ENCODE measurements around the gene FRAT1. TPM values are rescaled to one million over a fixed set of nuclear protein-coding genes. Genes with fewer than 3 reads are reported as not detected.

The FRAT1 gene
- total and polyA plus RNA-seq, 2 of the 13 experiments (the other 11 are each of a cell fraction or from before 2014, with no cell fraction given) = 1.7 to 2.3 TPM

- TF ChIP-seq HMGXB3 (CRISPR knock-in tag; IDR thresholded peaks at IDR 0.05; ENCODE audit: borderline replicate concordance) (no peak), ZNF230 (CRISPR knock-in tag; IDR thresholded peaks at IDR 0.05) (no peak), ZNF75D (CRISPR knock-in tag; IDR thresholded peaks at IDR 0.05; ENCODE audit: borderline replicate concordance) (no peak), SIN3A (IDR thresholded peaks at IDR 0.05; ENCODE audit: borderline replicate concordance, low read depth, low read length) (peak; percentile 84; the same call in 1 of the 2 replicates), ZNF703 (CRISPR knock-in tag; IDR thresholded peaks at IDR 0.05; ENCODE audit: borderline replicate concordance) (0 out of 2 replicates have a peak, but pooled peaks have one; percentile 17), ZNF446 (CRISPR knock-in tag; IDR thresholded peaks at IDR 0.05) (no peak), MBD4 (IDR thresholded peaks at IDR 0.05; ENCODE audit: borderline replicate concordance, low read length) (no peak), ARNT (IDR thresholded peaks at IDR 0.05) (no peak), ZNF776 (CRISPR knock-in tag; IDR thresholded peaks at IDR 0.05) (no peak; the same call in 1 of the 2 replicates), ZNF331 (CRISPR knock-in tag; IDR thresholded peaks at IDR 0.05) (peak; percentile 15; the same call in 1 of the 2 replicates), PRMT3 (CRISPR knock-in tag; IDR thresholded peaks at IDR 0.05; ENCODE audit: borderline replicate concordance, low read depth) (no peak), ZNF33B (CRISPR knock-in tag; IDR thresholded peaks at IDR 0.05) (no peak), SPEN (CRISPR knock-in tag; IDR thresholded peaks at IDR 0.05; ENCODE audit: low read depth) (peak; percentile 20; the same call in 1 of the 2 replicates), ISX (CRISPR knock-in tag; conservative IDR thresholded peaks at IDR 0.05) (no peak), ATAD3A (CRISPR knock-in tag; IDR thresholded peaks at IDR 0.05) (no peak), NR3C1 (CRISPR knock-in tag; IDR thresholded peaks at IDR 0.05) (no peak), KIAA2018 (CRISPR knock-in tag; IDR thresholded peaks at IDR 0.05; ENCODE audit: borderline replicate concordance) (no peak), KDM4B (CRISPR knock-in tag; IDR thresholded peaks at IDR 0.05) (no peak)
These were observed at the start of gene FRAT1 (continued) for GRCh38 chr10:97318772-97319651.

Measured in HepG2 (cell line).